A673 (cell line): Measurements from ENCODE around the gene RAB3C.

ENCODE experiments used
- EZH2 ChIP-seq: fragments of 200-600 bp; sonication (generic); IDR thresholded peaks from 2 replicates; pipeline ENCODE4 v1.6.1; 2017; ENCODE audit warnings: borderline replicate concordance, low read depth, mild to moderate bottlenecking, mixed read lengths, antibody characterized with exemption, low read length; ENCODE audit not compliant: poor library complexity, severe bottlenecking
- TF ChIP-seq, protein P1 (sequence below): fragments of 300-800, 200-600 bp; sonication (generic); conservative IDR thresholded peaks from 2 replicates; pipeline ENCODE4 v1.5.1; 2017; ENCODE audit warnings: low read depth, mild to moderate bottlenecking, antibody characterized with exemption, low read length, moderate library complexity, mixed read lengths

- TF ChIP-seq, protein P1, sequence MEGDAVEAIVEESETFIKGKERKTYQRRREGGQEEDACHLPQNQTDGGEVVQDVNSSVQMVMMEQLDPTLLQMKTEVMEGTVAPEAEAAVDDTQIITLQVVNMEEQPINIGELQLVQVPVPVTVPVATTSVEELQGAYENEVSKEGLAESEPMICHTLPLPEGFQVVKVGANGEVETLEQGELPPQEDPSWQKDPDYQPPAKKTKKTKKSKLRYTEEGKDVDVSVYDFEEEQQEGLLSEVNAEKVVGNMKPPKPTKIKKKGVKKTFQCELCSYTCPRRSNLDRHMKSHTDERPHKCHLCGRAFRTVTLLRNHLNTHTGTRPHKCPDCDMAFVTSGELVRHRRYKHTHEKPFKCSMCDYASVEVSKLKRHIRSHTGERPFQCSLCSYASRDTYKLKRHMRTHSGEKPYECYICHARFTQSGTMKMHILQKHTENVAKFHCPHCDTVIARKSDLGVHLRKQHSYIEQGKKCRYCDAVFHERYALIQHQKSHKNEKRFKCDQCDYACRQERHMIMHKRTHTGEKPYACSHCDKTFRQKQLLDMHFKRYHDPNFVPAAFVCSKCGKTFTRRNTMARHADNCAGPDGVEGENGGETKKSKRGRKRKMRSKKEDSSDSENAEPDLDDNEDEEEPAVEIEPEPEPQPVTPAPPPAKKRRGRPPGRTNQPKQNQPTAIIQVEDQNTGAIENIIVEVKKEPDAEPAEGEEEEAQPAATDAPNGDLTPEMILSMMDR, result no peak
- no peak for TF ChIP-seq EZH2
These were observed 182.2 kb downstream of the RAB3C start for GRCh38 chr5:58765058-58765457.
